Neutrophil (primary cell): Measurements from ENCODE around the gene CGNL1.

ENCODE experiments used
- H3K27ac ChIP-seq: fragments of 200-600 bp; sonication (generic); 2 replicates; pipeline ENCODE4 v1.5.1; 2016; ENCODE audit warnings: mild to moderate bottlenecking, moderate library complexity
- H3K27me3 ChIP-seq: fragments of 200-600 bp; sonication (generic); 2 replicates; pipeline ENCODE4 v1.6.0; 2016; ENCODE audit warnings: mild to moderate bottlenecking
- H3K36me3 ChIP-seq: fragments of 200-600 bp; sonication (generic); 2 replicates; pipeline ENCODE4 v1.5.1; 2017
- H3K4me1 ChIP-seq, 2 experiments: fragments of 200-600 bp in 1 of 2; sonication (generic) in 1 of 2; 1 replicate in 1 of 2; 2 replicates in 1 of 2; pipeline versions ENCODE4 v1.5.1 to v1.6.1; 2013 to 2016; ENCODE audit warnings: low read depth in 1 of 2, low read length in 1 of 2, mild to moderate bottlenecking in 1 of 2, moderate library complexity in 1 of 2; ENCODE audit not compliant: control insufficient read depth in 1 of 2, insufficient read depth in 1 of 2
- H3K4me3 ChIP-seq, 2 experiments: fragments of 200-600 bp in 1 of 2; sonication (generic) in 1 of 2; 1 replicate in 1 of 2; 2 replicates in 1 of 2; pipeline ENCODE4 v1.5.1; 2013 to 2016; ENCODE audit warnings: low read depth in 1 of 2, low read length in 1 of 2, mild to moderate bottlenecking in 1 of 2, moderate library complexity in 1 of 2
- H3K9me3 ChIP-seq: fragments of 200-600 bp; sonication (generic); 2 replicates; pipeline ENCODE4 v1.5.1; 2016
- TF ChIP-seq, protein P1 (sequence below): fragments of 200-600 bp; sonication (generic); IDR thresholded peaks from 2 replicates; pipeline ENCODE4 v1.5.1; 2016; ENCODE audit warnings: antibody characterized with exemption

Gene CGNL1

DNA sequence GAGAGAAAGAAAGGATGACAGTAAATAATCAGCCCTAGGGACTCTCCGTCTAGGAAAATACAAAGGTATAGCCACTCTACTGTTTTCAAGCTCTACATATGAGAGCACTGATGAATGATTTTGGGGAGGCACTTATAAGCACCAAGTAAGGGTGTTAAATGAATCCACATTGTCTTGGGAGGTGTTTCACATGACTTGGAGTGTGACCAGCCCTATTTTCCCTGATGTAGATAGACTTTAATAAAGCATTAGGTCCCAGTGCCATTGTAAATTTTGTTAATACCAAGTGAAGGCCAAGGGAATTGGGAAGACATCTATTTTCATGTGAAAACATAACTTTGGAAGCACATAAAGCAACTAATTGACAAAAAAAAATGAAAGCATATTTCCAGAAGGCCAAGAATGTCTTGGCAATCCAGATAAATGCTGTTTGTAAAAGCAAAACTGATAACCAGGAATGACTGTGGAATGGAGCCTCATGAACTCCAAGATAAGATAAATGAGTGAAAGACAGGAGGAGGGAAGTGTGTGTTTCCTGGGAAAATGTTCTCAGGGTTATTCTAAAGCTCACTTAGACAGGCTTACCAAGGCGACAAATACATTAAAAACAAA lies 119.4 kb downstream of the CGNL1 start:
- H3K36me3 ChIP-seq: no peaks in the 10 kb centered on the region
- H3K9me3 ChIP-seq: no peaks in the 10 kb centered on the region
- no peaks in the 10 kb centered on the region for H3K4me1 ChIP-seq
- TF ChIP-seq, protein P1, sequence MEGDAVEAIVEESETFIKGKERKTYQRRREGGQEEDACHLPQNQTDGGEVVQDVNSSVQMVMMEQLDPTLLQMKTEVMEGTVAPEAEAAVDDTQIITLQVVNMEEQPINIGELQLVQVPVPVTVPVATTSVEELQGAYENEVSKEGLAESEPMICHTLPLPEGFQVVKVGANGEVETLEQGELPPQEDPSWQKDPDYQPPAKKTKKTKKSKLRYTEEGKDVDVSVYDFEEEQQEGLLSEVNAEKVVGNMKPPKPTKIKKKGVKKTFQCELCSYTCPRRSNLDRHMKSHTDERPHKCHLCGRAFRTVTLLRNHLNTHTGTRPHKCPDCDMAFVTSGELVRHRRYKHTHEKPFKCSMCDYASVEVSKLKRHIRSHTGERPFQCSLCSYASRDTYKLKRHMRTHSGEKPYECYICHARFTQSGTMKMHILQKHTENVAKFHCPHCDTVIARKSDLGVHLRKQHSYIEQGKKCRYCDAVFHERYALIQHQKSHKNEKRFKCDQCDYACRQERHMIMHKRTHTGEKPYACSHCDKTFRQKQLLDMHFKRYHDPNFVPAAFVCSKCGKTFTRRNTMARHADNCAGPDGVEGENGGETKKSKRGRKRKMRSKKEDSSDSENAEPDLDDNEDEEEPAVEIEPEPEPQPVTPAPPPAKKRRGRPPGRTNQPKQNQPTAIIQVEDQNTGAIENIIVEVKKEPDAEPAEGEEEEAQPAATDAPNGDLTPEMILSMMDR: no peak
- no peak overlapping the region for H3K4me3 ChIP-seq
- peaks cover 29% of the 10 kb centered on the region for H3K27me3 ChIP-seq
- no peak overlapping the region for H3K27ac ChIP-seq

DNA sequence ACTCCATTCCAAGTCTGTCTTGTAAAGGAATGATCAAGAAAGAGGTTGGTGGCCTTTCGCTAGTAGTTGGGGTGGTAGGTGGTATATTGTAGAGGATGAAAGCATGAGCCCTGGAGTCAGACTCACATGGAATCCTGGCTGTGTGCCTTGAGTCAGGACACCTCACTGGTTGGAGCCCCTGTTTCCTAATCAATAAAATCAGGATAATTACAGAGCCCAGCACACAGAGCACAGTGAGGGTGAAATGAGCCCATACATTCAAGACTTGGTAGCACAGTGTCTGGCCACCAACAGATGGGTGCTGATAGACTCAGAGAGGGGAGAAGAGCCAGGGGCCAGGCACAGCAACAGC lies 120.3 kb downstream of the CGNL1 start:
- Histone ChIP-seq H3K36me3 (no peaks in the 10 kb centered on the region), H3K9me3 (no peaks in the 10 kb centered on the region), H3K27ac (no peak overlapping the region), H3K4me1 (no peaks in the 10 kb centered on the region), H3K27me3 (peaks cover 22% of the 10 kb centered on the region), H3K4me3 (no peak overlapping the region)
- TF ChIP-seq, protein P1: no peak

DNA sequence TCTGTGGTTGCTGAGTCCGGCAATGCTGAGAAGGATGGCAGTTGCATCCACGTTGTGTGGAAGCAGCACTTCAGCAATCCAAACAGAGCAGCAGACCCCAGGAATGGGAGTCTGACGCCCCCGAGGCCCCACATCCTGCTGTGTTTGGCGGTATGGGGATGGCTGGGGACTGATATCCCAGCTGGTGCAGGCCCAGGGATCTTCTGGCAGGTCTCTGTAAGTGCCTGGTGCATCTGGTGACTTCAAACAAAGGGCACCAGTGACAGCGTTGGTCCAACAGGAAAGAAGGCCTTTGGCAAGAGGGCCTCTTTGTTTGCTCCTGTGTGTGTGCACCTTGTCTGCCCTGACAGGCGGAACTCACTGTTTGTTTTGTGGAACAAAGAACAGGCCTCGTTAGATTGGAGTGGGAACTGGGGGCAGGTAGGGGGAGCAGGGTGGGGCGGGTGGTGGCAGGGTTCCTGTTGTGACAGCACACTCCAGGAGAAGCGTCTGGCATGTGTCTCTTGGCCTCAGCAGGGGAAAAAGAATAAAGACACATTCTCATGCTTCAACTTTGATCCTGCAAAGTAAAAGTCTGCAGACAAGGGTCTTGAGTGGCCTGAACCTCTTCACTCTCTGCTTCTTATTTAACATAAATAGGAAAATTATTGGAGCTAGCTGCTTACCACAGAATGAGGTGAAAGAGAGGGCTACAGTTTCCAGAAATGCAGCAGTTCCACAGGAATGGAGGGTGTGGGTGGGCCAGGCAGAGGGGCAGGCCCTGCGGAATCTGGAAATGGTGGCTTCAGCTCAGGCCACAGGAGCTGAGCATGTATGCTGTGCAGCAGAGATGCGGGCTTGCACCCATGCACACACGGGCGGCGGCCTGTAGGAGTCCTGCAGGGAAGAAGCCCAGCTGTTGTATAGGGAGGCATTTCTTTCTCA lies 120.9 kb downstream of the CGNL1 start:
- H3K4me3 ChIP-seq: no peak overlapping the region
- no peaks in the 10 kb centered on the region for H3K4me1 ChIP-seq
- TF ChIP-seq, protein P1: no peak
- H3K36me3 ChIP-seq: no peaks in the 10 kb centered on the region
- H3K27ac ChIP-seq: no peak overlapping the region
- H3K9me3 ChIP-seq: no peaks in the 10 kb centered on the region
- H3K27me3 ChIP-seq: peaks cover 16% of the 10 kb centered on the region

DNA sequence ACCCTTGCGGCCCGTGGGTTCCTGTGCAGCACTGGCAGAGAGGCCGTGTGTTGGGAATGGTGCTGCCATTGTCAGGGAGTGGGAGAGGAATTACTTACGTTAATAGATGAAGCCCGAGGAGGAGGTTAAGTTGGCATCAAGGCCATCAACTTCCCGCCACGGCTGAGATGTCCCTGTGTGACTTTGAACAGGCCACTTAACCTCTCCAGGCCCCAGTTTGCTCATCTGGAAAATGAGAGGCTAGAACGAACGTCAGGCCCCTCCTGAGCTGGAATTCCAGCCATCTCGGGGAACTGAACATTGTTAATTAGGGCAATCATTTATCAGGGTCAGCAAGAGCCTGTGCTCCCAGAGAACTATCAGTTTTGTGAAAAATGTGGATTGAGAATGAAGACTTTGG lies 124.0 kb downstream of the CGNL1 start:
- TF ChIP-seq, protein P1: no peak
- no peaks in the 10 kb centered on the region for H3K27me3 ChIP-seq
- H3K4me3 ChIP-seq: no peak overlapping the region
- H3K4me1 ChIP-seq: no peaks in the 10 kb centered on the region
- no peaks in the 10 kb centered on the region for H3K9me3 ChIP-seq
- H3K36me3 ChIP-seq: no peaks in the 10 kb centered on the region
- H3K27ac ChIP-seq: no peak overlapping the region

DNA sequence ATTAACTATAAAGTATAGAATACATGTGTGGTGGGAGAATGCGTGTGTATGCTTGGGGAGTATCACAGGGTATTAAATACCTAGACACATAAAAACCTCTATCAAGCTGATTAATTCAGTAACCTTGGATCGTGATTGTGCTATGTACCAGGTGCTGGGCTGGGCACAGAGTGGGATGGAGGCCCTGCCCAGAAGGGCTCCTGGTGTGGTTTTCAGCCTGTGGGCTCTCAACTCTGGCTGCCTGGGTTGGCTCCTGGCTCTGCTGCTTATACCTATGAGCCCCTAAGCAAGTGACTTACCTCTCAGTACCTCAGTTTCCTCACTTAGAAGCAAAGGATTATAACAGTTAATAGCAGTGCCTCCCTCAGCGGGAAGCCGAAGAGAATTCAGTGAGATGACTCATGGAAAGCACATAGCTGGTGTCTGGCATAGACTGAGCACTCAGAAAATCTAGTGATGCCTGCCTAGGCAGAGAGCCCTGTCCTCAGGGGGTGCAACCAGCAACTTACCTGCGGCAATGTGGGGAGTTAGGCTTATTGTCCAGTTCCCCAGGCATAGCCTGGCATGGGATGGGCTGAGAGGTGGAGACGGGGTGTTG lies 124.8 kb downstream of the CGNL1 start:
- H3K27me3 ChIP-seq: no peaks in the 10 kb centered on the region
- H3K4me3 ChIP-seq: no peak overlapping the region
- no peaks in the 10 kb centered on the region for H3K4me1 ChIP-seq
- H3K36me3 ChIP-seq: no peaks in the 10 kb centered on the region
- TF ChIP-seq, protein P1: no peak
- H3K27ac ChIP-seq: no peak overlapping the region
- no peaks in the 10 kb centered on the region for H3K9me3 ChIP-seq
